ENCODE measurements around the gene AZIN2.

The AZIN2 gene

DNA sequence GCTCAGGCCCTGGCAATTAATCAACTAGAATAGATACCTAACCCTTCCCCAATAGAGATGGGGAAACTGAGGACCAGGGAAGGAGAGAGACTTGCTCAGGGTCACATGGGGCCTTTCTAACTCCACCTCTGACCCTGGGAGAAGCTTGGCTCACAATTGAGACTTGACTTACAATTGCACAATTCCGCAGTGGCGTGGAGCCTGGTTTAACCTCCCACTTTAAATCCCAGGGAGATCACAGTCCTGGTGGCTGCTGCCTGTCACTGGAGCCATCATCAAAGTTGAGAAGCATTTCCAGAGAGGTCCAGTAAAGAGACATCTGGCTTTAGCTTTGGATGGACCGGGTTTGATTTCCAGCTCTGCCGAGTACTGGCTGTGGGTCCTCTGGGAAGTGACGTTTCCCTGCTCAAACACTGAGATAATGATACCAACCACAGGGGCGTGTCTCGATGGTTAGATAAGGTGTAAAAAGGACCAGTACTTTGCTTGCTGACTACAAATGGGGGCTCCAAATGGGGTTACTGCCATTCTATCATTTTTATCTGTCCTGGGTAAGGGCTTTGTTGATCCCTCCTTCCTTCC, 61.6 kb downstream of the AZIN2 start:
- Mint-ChIP-seq H3K9me3 (no peaks in the 10 kb centered on the region), H3K4me1 (peaks cover 19% of the 10 kb centered on the region), H3K4me3 (no peak overlapping the region), H3K36me3 (peaks cover 5% of the 10 kb centered on the region), H3K27ac (peak overlapping the region; percentile 56)
- DNase-seq (ENCODE audit: low spot score in 2 of 2): no peak
- no peak for ATAC-seq

DNA sequence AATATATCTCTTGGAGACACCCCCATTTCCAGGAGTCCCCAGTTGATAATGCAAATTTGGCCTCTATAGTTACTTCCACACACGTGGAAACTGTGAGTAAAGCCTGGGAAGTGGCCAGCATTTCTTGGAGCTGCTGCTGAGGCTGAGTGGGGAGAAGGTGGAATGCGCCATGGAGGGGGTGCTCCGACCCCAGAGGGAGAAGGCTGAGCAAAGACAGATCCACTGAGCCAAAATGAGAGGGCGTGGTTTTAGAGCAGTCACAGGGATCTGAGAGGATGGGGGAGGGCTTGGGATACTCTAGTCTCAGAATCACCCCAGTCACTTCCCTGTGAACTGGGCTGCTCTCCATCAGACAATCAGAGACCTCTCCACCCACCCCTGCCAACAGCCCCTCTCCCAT, 62.2 kb downstream of the AZIN2 start:
- Mint-ChIP-seq H3K27ac (peak overlapping the region; percentile 19), H3K4me3 (no peak overlapping the region), H3K4me1 (peaks cover 15% of the 10 kb centered on the region), H3K9me3 (no peaks in the 10 kb centered on the region), H3K36me3 (peaks cover 5% of the 10 kb centered on the region)
- no peak for DNase-seq (ENCODE audit: low spot score in 2 of 2)
- no peak for ATAC-seq

DNA sequence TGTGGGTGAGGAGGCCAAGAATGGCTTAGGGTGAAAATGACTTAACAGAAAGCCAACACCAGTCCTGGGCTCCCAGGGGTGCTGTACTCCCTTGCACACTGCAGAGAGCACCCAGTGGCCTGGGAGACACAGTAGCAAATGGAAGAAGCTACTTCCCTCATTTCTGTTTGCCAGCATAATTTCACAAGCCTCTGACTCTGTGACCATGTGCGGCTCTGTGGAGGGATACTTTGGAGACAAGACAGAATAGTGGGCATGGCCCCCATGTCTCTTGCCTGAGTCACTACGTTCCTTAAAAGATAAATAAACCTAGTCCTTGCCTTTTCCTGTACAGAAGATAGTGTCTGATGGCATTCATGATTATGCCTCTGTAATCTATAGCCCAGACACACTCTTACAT, 62.7 kb downstream of the AZIN2 start:
- H3K4me3 Mint-ChIP-seq: no peak overlapping the region
- no peaks in the 10 kb centered on the region for H3K9me3 Mint-ChIP-seq
- H3K27ac Mint-ChIP-seq: peak overlapping the region; percentile 19
- DNase-seq (ENCODE audit: low spot score in 2 of 2): no peak
- H3K36me3 Mint-ChIP-seq: peaks cover 5% of the 10 kb centered on the region
- H3K4me1 Mint-ChIP-seq: peaks cover 15% of the 10 kb centered on the region
- ATAC-seq: no peak

- H3K4me1 Mint-ChIP-seq: peaks cover 6% of the 10 kb centered on the region
- no peak for ATAC-seq
- H3K4me3 Mint-ChIP-seq: no peak overlapping the region
- no peak for DNase-seq (ENCODE audit: low spot score in 2 of 2)
- peaks cover 5% of the 10 kb centered on the region for H3K36me3 Mint-ChIP-seq
- no peaks in the 10 kb centered on the region for H3K9me3 Mint-ChIP-seq
- no peak overlapping the region for H3K27ac Mint-ChIP-seq
Observed at GRCh38 chr1:33146003-33146402, 65.0 kb downstream of the AZIN2 start.

DNA sequence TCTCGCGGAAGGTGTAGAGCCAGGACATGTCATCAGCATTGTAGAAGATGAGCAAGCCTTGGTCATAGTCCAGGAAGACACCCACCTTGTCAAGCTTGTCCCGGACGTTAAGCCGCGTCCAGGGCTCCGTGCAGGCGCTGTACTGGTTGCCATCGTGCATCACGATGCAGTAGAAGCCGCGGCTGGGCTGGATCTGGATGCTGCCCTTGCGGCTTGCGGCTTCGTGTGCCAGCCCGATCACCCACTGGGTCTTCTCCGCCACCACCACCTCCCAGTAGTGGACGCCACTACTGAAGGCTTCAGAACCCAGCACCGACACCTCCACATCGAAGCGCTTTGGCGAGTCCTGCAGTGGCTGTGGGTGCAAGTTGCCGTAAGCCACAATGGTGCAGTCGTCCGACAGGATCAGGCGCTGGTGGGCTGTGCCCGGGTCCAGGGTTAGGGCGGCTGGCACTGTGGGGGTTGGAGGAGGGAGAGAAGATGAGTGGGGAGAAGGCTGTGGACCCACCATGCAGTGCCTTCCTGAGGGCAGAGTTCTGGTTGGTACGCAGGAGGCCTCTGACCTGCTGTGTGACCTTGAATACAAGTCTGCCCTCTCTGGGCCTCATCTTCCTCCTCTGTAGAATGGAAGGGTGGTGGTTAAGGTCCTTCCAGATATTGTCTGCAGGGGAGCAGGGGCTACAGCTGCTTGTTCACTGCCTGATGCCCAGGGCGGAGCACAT, 66.5 kb downstream of the AZIN2 start:
- Mint-ChIP-seq H3K27ac (peak overlapping the region; percentile 87), H3K4me1 (peaks cover 6% of the 10 kb centered on the region)
- DNase-seq (ENCODE audit: low spot score in 2 of 2): no peak

DNA sequence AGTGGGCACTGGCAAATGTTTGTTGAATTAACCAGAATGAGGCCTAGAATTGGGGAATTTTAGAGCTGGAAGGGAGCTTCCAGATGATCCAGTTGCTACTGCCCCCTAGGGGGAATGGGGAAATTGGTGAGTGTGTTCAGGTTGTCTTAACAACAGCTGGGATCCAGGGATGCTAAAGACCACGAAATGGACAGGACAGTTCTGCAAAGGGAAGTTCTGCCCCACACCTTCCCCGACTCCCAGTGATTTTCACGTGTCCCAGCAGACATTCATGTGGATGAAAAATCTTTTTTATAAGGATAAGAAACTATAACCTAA, 67.0 kb downstream of the AZIN2 start:
- peaks cover 12% of the 10 kb centered on the region for H3K36me3 Mint-ChIP-seq
- H3K9me3 Mint-ChIP-seq: no peaks in the 10 kb centered on the region
- no peak for ATAC-seq
- DNase-seq (ENCODE audit: low spot score in 2 of 2): no peak
- no peak overlapping the region for H3K4me3 Mint-ChIP-seq
- H3K27ac Mint-ChIP-seq: no peak overlapping the region
- H3K4me1 Mint-ChIP-seq: peaks cover 6% of the 10 kb centered on the region

More for the DNA sequence above, 66.5 kb downstream of the AZIN2 start:
- Mint-ChIP-seq H3K4me3 (no peak overlapping the region), H3K36me3 (peaks cover 11% of the 10 kb centered on the region), H3K9me3 (no peaks in the 10 kb centered on the region)
- ATAC-seq: no peak

DNA sequence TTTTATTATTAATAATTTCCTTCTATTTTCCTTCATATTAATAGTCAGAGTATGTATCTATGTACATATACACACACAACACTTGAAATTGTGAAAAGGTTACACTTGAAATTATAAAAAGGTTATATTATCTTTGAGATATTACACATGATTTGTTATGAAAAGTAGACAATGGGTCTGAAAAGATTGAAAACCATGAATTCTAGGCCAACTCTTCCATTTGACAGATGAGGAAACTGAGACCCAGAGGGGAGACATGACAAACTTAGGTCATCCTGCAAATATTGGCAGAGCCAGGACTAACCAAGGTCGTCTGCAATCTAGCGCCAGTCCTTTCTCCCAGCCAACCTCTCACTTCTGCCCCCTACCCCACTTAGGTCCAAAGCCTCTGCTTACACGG, 67.7 kb downstream of the AZIN2 start:
- ATAC-seq (no peak), DNase-seq (ENCODE audit: low spot score in 2 of 2) (no peak)
- Mint-ChIP-seq H3K27ac (peak overlapping the region; percentile 27), H3K9me3 (no peaks in the 10 kb centered on the region), H3K4me3 (no peak overlapping the region), H3K4me1 (peaks cover 6% of the 10 kb centered on the region), H3K36me3 (peaks cover 8% of the 10 kb centered on the region)

DNA sequence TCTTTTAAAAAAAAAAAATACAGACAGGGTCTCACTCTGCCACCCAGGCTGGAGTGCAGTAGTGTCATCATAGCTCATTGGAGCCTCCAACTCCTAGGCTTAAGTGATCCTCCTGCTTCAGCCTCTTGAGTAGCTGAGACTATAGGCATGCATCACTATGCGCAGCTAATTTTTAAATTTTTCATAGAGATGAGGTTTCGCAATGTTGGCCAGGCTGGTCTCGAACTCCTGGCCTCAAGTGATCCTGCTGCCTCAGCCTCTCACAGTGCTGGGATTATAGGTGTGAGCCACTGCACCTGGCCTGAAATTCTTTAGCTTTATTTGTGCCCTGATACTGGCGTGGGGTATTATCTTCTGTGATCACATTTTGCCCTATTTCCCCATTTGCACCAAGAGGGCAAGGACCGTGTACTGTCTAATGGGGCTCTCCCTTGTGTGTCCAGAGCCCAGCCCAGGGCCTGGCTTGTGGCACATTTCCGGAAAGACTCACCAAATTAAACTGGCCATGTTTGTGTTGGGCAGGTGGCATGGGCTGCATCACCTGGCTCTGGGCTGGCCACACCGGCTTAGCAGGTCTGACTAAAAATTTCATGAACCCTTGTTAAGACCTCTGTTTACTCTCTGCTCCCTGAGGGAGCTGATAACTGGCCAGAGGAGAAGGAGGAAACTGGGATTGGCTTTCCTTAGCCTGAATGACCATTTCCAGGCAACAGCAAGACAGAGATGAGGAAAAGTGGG, 68.7 kb downstream of the AZIN2 start:
- ATAC-seq: no peak
- H3K9me3 Mint-ChIP-seq: no peaks in the 10 kb centered on the region

DNA sequence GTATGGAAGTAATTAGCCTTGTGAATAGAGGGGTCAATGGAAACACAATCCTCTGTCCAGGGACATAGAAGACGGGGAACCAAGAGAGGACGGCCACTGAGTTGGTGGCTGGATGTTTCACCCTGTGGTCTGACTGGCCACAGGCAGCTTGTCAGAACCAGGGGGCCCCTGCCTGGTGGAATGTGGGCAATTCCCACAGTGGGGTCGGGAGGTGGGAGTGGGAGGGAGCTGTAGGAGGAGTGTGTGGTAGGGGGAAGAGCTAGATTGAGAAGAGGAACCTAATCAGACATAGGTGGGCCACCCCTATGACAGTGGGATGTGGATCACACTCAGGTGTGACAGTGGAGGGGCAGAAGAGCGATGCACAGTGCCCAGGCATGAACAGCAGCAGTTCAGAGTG, 69.6 kb downstream of the AZIN2 start:
- no peak overlapping the region for H3K27ac Mint-ChIP-seq
- no peak for ATAC-seq
- H3K9me3 Mint-ChIP-seq: no peaks in the 10 kb centered on the region
- DNase-seq (ENCODE audit: low spot score in 2 of 2): no peak
- peaks cover 8% of the 10 kb centered on the region for H3K36me3 Mint-ChIP-seq
- no peak overlapping the region for H3K4me3 Mint-ChIP-seq
- H3K4me1 Mint-ChIP-seq: peaks cover 6% of the 10 kb centered on the region

More for the DNA sequence above, 68.7 kb downstream of the AZIN2 start:
- H3K36me3 Mint-ChIP-seq: peaks cover 8% of the 10 kb centered on the region
- DNase-seq (ENCODE audit: low spot score in 2 of 2): no peak
- peaks cover 6% of the 10 kb centered on the region for H3K4me1 Mint-ChIP-seq
- H3K4me3 Mint-ChIP-seq: no peak overlapping the region
- peak overlapping the region; percentile 27 for H3K27ac Mint-ChIP-seq

GRCh38 chr1:33151116-33151515, 70.2 kb downstream of the AZIN2 start:
- Mint-ChIP-seq H3K9me3 (no peaks in the 10 kb centered on the region), H3K4me1 (peaks cover 6% of the 10 kb centered on the region), H3K4me3 (no peak overlapping the region), H3K36me3 (peaks cover 8% of the 10 kb centered on the region), H3K27ac (no peak overlapping the region)
- DNase-seq (ENCODE audit: low spot score in 2 of 2) (no peak), ATAC-seq (no peak)

DNA sequence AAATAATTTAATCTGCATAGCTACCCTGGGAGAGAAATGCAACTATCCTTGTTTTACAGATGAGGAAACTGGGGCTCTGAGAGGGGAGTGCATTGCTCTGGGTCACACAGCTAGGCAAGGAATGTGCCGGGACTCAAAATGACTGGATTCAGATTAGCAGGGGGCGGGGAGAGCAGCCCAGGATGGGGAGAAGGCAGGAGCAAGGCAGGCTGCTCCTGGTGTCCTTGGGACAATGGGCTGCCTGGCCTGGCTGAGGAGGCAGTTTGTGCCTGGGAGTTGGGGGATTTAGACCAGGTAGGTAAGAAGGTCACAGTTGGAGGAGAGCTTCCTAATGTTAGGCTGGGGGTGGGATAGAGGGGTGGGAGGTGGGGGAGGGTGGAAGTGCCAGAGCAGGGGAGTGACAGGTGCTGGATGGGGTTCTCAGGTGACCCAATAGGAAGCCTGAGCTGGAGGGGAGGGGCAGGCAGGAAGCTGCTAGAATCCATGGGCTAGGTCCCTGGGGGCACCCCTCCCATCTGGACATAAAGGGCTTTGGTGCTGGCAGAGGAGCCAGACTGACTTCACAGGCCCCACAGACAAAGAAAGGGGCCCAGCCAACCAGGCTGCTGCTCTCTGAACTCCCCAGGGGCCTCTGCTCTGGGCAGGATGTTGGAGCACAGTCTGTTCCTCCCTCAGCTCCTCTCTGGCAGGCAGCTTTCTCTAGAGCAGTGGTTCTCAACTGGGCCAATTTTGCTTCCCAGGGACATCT, 71.9 kb downstream of the AZIN2 start:
- H3K4me1 Mint-ChIP-seq: no peaks in the 10 kb centered on the region
- ATAC-seq: no peak
- peaks cover 8% of the 10 kb centered on the region for H3K36me3 Mint-ChIP-seq
- DNase-seq (ENCODE audit: low spot score in 2 of 2): no peak
- H3K27ac Mint-ChIP-seq: peak overlapping the region; percentile 79
- no peak overlapping the region for H3K4me3 Mint-ChIP-seq
- H3K9me3 Mint-ChIP-seq: no peaks in the 10 kb centered on the region

- H3K27ac Mint-ChIP-seq: no peak overlapping the region
- H3K9me3 Mint-ChIP-seq: no peaks in the 10 kb centered on the region
- H3K4me1 Mint-ChIP-seq: no peaks in the 10 kb centered on the region
- no peak overlapping the region for H3K4me3 Mint-ChIP-seq
- DNase-seq (ENCODE audit: low spot score in 2 of 2) (no peak), ATAC-seq (no peak)
- H3K36me3 Mint-ChIP-seq: peaks cover 8% of the 10 kb centered on the region
Observed at GRCh38 chr1:33153650-33154049, 72.7 kb downstream of the AZIN2 start.

- no peaks in the 10 kb centered on the region for H3K9me3 Mint-ChIP-seq
- H3K4me3 Mint-ChIP-seq: no peak overlapping the region
- ATAC-seq (no peak), DNase-seq (ENCODE audit: low spot score in 2 of 2) (no peak)
- H3K4me1 Mint-ChIP-seq: no peaks in the 10 kb centered on the region
- H3K36me3 Mint-ChIP-seq: peaks cover 8% of the 10 kb centered on the region
- peak overlapping the region; percentile 5 for H3K27ac Mint-ChIP-seq
Observed at GRCh38 chr1:33155877-33156538, 75.1 kb downstream of the AZIN2 start.

DNA sequence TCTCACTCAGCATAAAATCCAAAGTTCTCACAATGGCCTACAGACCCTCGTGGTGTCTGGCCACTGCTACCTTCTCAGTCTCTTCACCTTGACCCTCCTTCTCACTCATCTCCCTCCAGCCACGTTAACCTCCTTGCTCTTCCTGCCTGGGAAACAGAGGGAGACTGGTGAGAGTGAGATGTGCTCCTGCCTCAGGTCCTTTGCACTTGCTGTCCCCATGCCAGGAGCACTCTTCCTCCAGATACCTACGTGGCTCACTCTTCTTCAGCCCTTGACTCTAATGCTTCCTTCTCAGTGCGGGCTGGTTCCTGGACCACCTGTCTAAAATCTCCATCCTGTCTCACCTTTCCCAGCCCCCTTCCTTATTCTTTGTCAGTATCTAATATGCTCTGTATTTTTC, 76.2 kb downstream of the AZIN2 start:
- no peak overlapping the region for H3K4me3 Mint-ChIP-seq

DNA sequence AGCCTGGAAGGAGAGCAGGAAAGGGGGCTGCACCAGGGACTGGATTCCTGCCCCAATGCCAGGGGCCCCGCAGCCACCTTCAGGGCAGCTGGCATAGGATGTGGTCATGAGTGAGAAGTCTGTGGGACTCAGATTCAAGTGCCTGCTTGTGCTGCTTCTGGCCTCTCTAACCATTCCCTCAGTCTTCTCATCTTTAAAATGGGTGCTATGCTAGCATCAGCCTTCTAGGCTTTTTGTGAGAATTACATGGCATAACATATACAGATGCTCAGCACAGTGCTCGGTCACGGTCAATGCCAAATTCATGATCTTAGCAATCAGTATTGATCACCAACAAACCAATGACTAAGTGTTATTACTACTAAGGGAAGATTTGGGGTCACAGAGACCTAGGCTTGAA, 77.4 kb downstream of the AZIN2 start:
- DNase-seq (ENCODE audit: low spot score in 2 of 2): no peak
- H3K4me1 Mint-ChIP-seq: no peaks in the 10 kb centered on the region
- H3K9me3 Mint-ChIP-seq: no peaks in the 10 kb centered on the region
- no peak for ATAC-seq
- no peak overlapping the region for H3K27ac Mint-ChIP-seq
- no peaks in the 10 kb centered on the region for H3K36me3 Mint-ChIP-seq
- no peak overlapping the region for H3K4me3 Mint-ChIP-seq

More for the DNA sequence above, 76.2 kb downstream of the AZIN2 start:
- Mint-ChIP-seq H3K27ac (peak overlapping the region; percentile 5), H3K9me3 (no peaks in the 10 kb centered on the region), H3K4me1 (no peaks in the 10 kb centered on the region), H3K36me3 (peaks cover 5% of the 10 kb centered on the region)
- DNase-seq (ENCODE audit: low spot score in 2 of 2) (no peak), ATAC-seq (no peak)
